ENCODE measurements around the gene TM7SF3.
"Not testable (repeated sequence)": the region's sequence is repeated elsewhere in the genome, so short reads cannot be mapped to it uniquely, and the experiment has no call there.

The TM7SF3 gene

GRCh38 chr12:27014085-27014858 is at the start of gene TM7SF3:
TM7SF3 (minus strand) TSS chr12:27014384; CDS start chr12:27014168, 216 bp downstream.
- DNase-seq, result peak; percentile 91

DNA sequence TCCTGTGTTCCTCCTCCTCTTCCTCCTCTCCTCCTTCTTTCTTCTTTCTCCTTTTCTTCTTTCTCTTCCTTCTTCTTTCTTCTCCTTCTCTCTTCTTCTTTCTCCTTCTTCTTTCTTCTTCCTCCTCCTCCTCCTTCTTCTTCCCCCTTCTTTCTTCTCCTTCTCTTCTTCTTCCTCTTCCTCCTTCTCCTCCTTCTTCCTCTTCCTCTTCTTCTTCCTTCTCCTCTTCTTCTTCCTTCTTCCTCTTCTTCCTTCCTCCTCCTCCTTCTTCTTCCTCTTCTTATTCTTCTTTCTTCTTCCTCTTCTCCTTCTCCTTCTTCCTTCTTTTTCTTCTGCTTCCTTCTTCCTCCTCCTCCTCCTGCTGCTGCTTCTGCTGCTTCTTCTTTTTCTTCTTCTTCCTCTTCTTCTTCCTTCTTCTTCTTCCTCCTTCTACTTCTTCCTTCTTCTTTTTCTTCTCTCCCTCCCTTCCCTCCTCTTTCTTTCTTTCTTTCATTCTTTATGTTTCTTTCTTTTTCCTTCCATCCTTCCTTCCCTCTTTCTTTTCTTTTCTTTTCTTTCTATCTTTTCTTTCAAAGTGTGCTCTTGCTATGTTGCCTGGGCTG is 49.2 kb upstream of the TM7SF3 start:
- DNase-seq, result no peak

- no peak for DNase-seq
Measured at GRCh38 chr12:27061317-27061716, 47.1 kb upstream of the TM7SF3 start.

- DNase-seq, result no peak
Measured at GRCh38 chr12:27060740-27061139, 46.6 kb upstream of the TM7SF3 start.

- no peak for DNase-seq
Measured at GRCh38 chr12:27057543-27057942, 43.4 kb upstream of the TM7SF3 start.

- no peak for DNase-seq
Measured at GRCh38 chr12:27055966-27056365, 41.8 kb upstream of the TM7SF3 start.

DNA sequence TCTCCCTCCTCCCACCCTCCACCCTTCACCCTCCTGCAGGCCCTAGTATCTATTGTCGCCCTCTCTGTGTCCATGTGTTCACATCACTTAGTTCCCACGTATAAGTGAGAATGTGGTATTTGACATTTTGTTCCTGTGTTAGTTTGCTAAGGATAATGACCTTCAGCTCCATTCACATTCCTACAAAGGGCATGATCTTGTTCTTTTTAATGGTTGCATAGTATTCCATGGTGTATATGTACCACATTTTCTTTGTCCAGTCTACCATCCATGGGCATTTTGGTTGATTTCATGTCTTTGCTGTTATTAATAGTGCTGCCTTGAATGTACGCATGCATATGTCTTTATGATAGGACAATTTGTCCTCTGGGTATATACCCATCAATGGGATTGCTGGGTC is 38.6 kb upstream of the TM7SF3 start:
- no peak for DNase-seq

GRCh38 chr12:27052176-27052575 is 38.0 kb upstream of the TM7SF3 start:
- DNase-seq, result no peak

DNA sequence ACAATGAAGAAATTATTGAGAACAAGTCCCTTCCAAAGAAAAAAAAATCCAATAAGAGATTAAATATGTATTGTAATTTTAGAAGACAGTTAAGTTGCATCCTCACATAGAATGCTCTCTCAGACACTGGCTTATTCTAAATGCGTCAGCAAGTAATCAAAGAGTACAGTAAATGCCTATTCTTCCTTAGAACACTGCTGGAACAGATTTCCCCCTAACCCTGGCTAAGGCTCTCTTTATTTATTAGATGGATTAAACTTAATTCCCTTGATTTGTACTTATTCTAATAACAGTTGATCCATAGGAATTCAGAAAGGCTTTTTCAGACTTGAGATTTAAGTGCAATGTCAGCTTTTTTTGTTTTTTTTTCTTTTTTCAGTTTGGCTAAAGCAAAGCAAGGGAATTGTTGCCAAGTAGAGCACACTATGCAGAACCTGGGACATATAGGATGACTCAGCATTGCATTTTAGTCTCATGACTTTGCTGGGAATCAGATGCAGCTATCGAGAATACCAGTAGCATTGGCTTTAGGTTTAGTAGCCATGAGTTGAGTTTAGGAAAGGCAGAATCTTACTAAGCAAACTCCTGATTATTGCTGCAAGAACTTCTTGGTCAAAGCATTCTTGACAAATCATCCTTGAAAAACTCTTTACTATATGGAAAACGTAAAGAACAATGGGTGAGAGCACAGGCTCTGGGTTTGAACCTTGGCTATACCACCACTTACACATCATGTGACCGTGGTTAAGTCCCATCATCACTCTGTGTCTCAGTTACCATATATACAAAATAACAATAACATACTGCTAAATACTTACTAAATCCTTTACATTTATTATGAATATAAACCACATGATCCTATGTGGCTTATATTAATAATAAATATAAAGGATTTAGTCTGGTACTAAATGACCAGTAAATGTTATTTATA is 34.9 kb upstream of the TM7SF3 start:
- DNase-seq, result no peak

DNA sequence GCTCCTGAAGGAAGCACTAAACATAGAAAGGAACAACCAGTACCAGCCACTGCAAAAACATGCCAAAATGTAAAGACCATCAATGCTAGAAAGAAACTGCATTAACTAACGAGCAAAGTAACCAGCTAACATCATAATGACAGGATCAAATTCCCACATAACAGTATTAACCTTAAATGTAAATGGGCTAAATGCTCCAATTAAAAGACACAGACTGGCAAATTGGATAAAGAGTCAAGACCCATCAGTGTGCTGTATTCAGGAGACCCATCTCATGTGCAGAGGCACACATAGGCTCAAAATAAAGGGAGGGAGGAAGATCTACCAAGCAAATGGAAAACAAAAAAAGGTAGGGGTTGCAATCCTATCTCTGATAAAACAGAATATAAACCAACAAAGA is 27.8 kb upstream of the TM7SF3 start:
- DNase-seq, result not testable (repeated sequence)

GRCh38 chr12:27040637-27041036 is 26.5 kb upstream of the TM7SF3 start:
- not testable (repeated sequence) for DNase-seq

DNA sequence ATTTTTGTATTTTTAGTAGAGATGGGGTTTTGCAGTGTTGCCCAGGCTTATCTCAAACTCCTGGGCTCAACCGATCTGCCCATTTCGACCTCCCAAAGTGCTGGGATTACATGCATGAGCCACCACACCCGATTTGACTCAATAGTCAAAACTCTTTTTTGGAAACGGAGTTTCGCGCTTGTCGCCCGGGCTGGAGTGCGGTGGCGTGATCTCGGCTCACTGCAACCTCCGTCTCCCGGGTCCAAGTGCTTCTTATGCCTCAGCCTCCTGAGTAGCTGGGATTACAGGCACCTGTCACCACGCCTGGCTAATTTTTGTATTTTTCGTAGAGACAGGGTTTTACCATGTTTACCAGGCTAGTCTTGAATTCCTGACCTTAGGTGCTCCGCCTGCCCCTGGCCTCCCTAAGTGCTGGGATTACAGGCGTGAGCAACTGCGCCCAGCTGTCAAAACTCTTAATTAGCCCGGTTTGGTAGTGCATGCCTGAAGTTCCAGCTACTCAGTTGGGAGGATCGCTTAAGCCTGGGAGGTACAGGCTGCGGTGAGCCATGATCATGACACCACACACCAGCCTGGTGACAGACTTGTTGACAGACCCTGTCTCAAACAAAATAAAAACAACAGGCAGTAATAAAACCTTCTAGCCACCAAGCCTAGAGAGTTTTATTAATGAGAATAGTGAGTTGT is 20.6 kb upstream of the TM7SF3 start:
- peak; percentile 60 for DNase-seq

DNA sequence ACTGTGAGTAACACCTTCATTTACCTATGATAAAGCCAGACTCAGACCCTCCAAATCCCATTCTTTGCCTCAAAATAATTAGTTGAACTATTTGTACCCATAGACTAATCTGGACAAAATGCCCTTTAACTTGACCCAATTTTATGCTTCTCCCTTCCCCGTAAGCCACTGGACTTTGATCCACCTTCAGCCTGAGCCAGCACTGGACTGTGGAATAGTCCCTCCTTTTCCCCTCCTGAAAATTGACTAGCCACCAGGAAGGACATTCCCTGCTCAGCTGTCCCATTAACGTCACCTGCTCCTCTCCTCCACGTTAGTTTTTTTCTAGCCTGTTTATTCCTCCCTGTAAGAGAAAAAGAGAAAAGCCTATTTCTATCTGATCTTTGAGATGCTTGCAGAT is 18.5 kb upstream of the TM7SF3 start:
- no peak for DNase-seq

GRCh38 chr12:27031531-27031930 is 17.3 kb upstream of the TM7SF3 start:
- no peak for DNase-seq

- DNase-seq, result no peak
Measured at GRCh38 chr12:27026257-27026656, 12.1 kb upstream of the TM7SF3 start.

DNA sequence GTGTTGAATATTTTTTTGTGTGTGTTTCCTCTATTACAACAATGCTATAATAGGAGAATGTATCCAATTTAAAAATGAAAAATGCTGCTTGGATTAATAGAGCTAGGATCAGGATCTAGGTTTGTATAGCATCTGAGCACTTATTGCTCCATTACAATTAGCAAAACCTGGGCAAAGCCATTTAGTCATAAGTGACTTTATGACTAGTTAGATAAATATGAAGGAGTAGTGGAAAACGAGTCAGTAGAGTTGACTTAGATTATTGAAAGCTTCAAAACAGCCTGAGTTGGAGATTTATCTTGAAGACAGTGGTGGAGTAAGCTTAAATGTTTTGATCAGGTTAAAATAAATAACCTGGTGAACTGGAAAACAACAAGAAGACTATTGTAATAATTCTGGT is 10.9 kb upstream of the TM7SF3 start:
- DNase-seq, result no peak

DNA sequence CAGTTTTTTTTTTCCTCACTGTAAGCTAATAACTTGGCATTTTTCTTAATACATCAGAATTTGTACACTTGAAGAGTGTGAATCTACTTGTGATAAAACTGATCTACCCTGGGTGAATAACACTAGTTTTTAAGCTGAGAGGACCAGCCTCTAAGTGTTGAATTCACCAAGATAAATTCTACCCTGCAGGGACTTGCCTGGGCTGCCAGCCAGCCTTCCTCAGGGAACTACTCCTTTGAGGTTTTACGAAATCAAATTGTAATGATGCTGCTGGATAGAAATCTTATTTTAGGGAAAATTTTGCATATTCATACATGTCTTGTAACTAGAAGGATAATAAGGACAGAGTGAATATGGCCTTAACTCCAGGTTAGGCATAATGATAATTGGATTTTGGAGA is 10.1 kb upstream of the TM7SF3 start:
- DNase-seq, result no peak

GRCh38 chr12:27020761-27021160 is 6.6 kb upstream of the TM7SF3 start:
- DNase-seq, result no peak

DNA sequence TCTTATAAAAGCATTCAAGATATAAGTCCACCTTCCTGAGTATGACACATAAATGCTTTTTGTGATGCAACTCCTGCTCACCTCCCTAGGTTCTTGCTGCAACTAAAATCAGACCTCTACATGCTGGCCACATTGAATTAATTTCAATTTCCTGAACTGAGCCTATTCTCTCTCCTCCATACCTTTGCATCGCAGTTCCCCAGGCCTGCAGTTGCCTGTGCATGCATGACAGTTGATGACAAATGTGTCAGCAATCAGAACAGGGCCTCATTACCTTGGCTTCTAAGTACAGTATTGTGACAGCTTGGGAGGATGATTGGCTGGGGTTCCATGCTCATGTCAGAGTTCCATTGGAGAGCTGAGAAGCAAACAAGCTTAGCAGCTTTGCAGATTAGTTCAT is 3.9 kb upstream of the TM7SF3 start:
- DNase-seq, result no peak

DNA sequence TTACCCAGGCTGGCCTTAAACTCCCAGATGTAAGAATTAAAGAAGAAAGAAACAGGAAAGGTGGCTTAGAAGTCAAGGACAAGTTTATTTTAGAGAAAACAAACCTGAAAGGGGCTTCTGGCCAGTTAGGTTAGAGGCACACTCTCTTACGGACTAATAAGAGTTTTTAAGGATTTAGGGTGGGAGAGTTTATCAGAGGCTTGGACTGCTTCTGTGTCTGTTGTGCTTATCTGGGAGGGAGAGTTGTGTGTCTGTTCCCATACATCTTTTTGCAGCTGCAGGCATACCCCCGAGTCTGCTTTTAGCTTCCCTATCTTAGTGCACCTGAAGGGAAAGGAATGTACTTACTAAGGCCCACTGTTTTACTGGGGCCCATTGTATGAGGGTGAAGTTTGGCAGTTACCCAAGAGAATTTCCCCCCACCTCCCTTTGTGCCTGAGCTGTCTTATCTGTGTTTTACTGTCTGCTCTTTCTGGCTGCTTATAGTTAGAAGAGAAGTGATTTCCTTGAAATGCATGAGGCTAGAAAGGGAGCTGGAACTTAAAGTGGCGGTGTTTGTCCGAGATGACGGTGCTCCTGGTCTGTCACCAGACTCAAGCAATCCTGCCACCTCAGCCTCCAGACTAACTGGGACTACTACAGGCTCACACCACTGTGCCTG is 3.1 kb upstream of the TM7SF3 start:
- not testable (repeated sequence) for DNase-seq

- DNase-seq, result no peak
Measured at GRCh38 chr12:27015730-27016076, 1.5 kb upstream of the TM7SF3 start.
